Spinal cord (tissue), 10 donors: ENCODE measurements around the gene CSTF1. TPM values are rescaled to one million over a fixed set of nuclear protein-coding genes. Genes with fewer than 3 reads are reported as not detected.

Experiments
- DNase-seq, 6 donors: peaks; one replicate each; pipeline versions ENCODE4 v3.0.0 to v3.0.0-alpha.2; 2013 to 2015; ENCODE audit warnings: low spot score in 6 of 6, low read depth in 4 of 6
- H3K27ac ChIP-seq: one replicate; pipeline ENCODE4 v1.5.1; 2013; ENCODE audit warnings: low read depth, low read length, control low read depth
- H3K27me3 ChIP-seq: one replicate; pipeline ENCODE4 v1.6.1; 2013; ENCODE audit warnings: low read length; ENCODE audit not compliant: control insufficient read depth, insufficient read depth
- H3K36me3 ChIP-seq: one replicate; pipeline ENCODE4 v1.6.1; 2013; ENCODE audit warnings: low read length; ENCODE audit not compliant: control insufficient read depth, insufficient read depth
- H3K4me1 ChIP-seq: one replicate; pipeline ENCODE4 v1.6.1; 2013; ENCODE audit warnings: low read length; ENCODE audit not compliant: control insufficient read depth, insufficient read depth
- H3K4me3 ChIP-seq: one replicate; pipeline ENCODE4 v1.5.1; 2013; ENCODE audit warnings: low read depth, low read length, control low read depth
- H3K9me3 ChIP-seq: one replicate; pipeline ENCODE4 v1.6.1; 2013; ENCODE audit warnings: low read length; ENCODE audit not compliant: control insufficient read depth, insufficient read depth
- WGBS: methylation state at CpG from one replicate; pipeline ENCODE4 v1.1.5; 2013; ENCODE audit warnings: missing lambda C conversion rate; ENCODE audit not compliant: insufficient coverage; 5-methylcytosine and 5-hydroxymethylcytosine counted together
- polyA plus RNA-seq, 2 donors: library from polyadenylated mRNA; unstranded; fragments of 120-200 nt; gene quantifications; one replicate each; pipeline ENCODE4 v1.2.1, GENCODE V29; 2013; ENCODE audit not compliant: insufficient read length in 2 of 2
- total RNA-seq, 2 donors: library from RNA; depleted of rRNA in 1 of 2; stranded (reverse); fragments of 120-200 nt in 1 of 2; fragments of >200 nt in 1 of 2; gene quantifications; one replicate each; pipeline versions ENCODE4 v1.2.3 to v1.2.4, GENCODE V29; 2013 to 2014
- donor health status: healthy.

CSTF1 gene
- total and polyA plus RNA-seq, 4 donors: 24.1 to 36.0 (median 28.9) TPM

- DNase-seq: no peak
- Histone ChIP-seq H3K4me1 (no peaks in the 10 kb centered on the region), H3K27me3 (no peaks in the 10 kb centered on the region), H3K36me3 (peaks cover 23% of the 10 kb centered on the region), H3K27ac (peak overlapping the region; percentile 65), H3K9me3 (no peaks in the 10 kb centered on the region), H3K4me3 (no peak overlapping the region)
- 91% methylated on average over 7 of the region's 7 CpGs for WGBS
Measured at GRCh38 chr20:56412473-56412790, 20.0 kb downstream of the CSTF1 start.

DNA sequence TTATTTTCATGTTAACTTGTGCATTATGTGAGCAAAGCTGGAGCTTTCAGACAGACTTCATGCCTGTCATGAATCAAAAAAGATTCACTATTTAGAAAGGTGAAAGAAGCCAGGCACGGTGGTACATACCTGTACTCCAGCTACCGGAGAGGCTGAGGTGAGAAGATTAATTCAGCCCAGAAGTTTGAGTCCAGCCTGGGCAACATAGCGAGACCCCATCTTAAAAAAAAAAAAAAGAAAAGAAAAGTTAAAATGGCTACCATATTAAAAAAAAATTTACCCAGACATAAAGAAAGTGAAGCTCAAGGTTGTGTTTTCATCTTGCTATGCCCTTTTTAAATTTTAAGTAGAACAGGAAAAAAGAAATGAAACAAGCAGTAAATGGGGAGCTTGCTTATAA lies 20.5 kb downstream of the CSTF1 start:
- no CpG with 5 or more reads among the region's 3 CpGs for WGBS
- no peak for DNase-seq
- Histone ChIP-seq H3K4me3 (no peak overlapping the region), H3K27me3 (no peaks in the 10 kb centered on the region), H3K27ac (no peak overlapping the region), H3K4me1 (no peaks in the 10 kb centered on the region), H3K36me3 (peaks cover 18% of the 10 kb centered on the region), H3K9me3 (no peaks in the 10 kb centered on the region)

DNA sequence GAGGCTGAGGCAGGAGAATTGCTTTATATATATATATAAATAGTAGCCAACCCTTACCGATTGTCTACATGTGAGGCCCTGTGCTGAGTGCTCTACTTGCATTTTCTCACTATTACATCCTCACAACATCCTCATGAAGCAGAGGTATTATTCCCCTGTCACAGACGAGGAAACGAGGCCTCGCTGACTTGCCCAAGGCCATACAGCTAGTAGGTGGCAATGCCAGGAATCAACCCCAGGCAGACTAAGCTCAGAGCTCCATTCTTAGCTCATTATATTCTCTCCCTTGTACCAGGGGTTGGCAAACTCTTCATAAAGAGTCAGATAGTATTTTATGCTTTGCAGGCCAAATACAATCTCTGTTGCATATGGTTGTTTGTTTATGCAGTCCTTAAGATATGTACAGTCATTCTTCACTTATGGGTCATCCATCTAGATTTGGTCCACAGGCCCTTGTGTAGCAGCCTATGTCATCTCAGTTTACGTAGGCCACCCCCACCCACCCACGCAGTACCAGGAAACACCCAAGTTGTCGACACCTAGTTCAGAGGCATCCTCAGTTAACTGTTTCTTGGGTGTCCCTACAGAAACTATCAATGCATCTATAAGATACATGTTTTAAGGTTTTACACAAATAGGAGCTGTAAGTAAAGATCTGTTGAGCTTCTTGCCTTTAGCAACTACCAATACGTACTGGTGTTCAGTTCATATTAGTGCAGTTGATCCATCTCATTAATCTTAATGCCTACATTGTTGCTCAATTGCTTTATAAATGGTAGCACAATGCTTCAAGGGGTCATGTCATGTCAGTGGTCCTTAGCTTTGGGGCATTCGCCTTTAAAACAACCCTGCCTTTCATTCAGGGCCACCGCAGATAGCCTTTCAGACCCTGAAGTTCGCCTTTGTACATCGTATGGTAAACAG lies 22.7 kb downstream of the CSTF1 start:
- no peaks in the 10 kb centered on the region for H3K27me3 ChIP-seq
- no peaks in the 10 kb centered on the region for H3K4me1 ChIP-seq
- no peaks in the 10 kb centered on the region for H3K9me3 ChIP-seq
- WGBS: 76% methylated on average over 8 of the region's 12 CpGs
- peaks cover 9% of the 10 kb centered on the region for H3K36me3 ChIP-seq
- no peak overlapping the region for H3K4me3 ChIP-seq
- DNase-seq: no peak
- no peak overlapping the region for H3K27ac ChIP-seq

- H3K27me3 ChIP-seq: no peaks in the 10 kb centered on the region
- DNase-seq: no peak
- H3K4me3 ChIP-seq: no peak overlapping the region
- no peak overlapping the region for H3K27ac ChIP-seq
- peaks cover 2% of the 10 kb centered on the region for H3K4me1 ChIP-seq
- H3K9me3 ChIP-seq: no peaks in the 10 kb centered on the region
- peaks cover 9% of the 10 kb centered on the region for H3K36me3 ChIP-seq
- WGBS: 94% methylated on average over 6 of the region's 7 CpGs
Measured at GRCh38 chr20:56417402-56417801, 25.0 kb downstream of the CSTF1 start.

DNA sequence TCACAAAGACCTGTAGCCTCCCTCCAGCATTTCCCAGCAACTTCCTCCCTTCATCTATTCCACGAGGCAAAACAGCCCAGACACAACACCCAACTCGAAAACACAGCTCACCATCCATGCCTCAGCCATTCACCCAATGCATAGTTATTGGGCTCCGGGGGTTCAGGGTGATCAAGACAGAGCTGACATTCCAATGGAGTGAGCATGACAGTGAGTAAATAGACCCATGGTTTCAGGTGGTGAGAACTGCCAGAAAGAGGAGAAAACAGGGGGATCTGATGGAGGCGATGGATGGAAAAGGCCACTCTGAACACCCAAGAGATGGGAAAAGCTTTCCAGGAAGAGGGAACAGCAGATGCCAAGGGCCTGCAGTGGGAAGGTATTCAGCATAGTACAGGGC lies 25.5 kb downstream of the CSTF1 start:
- Histone ChIP-seq H3K27me3 (no peaks in the 10 kb centered on the region), H3K4me3 (no peak overlapping the region), H3K36me3 (peaks cover 5% of the 10 kb centered on the region), H3K9me3 (no peaks in the 10 kb centered on the region), H3K27ac (no peak overlapping the region), H3K4me1 (peaks cover 2% of the 10 kb centered on the region)
- 100% methylated on average over 2 of the region's 4 CpGs for WGBS
- DNase-seq: no peak

DNA sequence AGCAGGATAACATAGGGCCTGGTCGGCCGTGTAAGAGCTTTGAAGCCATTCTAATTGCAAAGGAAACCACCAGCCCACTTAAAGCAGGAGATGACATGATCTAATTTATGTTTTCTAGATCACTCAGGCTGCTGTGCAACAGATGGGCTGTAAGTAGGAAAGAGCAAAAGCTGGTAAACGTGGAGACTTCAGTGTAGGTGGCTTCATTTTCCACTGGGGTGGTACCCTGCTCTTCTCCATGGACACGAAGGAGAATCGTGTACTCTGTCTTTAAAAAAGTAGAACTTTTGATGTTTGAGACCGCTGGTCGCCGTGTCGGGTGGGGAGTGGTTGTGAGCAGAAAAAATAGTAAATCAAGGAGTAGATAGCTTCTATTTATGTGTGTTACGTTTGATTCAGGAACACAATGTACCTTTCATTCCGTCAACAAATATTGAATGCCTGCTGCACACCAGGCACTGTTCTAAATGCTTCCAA lies 26.0 kb downstream of the CSTF1 start:
- Histone ChIP-seq H3K36me3 (peaks cover 3% of the 10 kb centered on the region), H3K9me3 (no peaks in the 10 kb centered on the region), H3K4me1 (peaks cover 2% of the 10 kb centered on the region), H3K27me3 (no peaks in the 10 kb centered on the region), H3K4me3 (no peak overlapping the region), H3K27ac (no peak overlapping the region)
- no peak for DNase-seq
- WGBS: 85% methylated on average over 8 of the region's 11 CpGs

DNA sequence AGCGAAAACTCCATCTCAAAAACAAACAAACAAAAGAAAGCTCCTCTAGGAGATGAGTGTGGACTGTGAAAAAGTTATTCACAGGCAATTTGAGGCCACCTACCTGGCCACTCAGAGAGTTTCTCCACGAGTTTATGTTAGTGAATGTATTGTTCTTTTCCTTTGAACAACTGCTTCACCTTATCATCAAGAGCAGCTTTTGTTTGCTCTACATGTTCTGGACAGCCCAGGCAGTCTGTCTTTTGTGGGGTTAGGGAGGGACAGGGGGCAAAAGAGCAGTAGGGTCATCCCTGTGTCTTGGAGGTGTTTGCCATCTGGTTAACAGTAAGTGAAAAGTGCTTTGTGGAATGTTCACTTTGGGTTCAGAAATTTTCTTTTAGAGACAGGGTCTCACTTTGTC lies 27.6 kb downstream of the CSTF1 start:
- peaks cover 2% of the 10 kb centered on the region for H3K36me3 ChIP-seq
- no peaks in the 10 kb centered on the region for H3K27me3 ChIP-seq
- no peak for DNase-seq
- no peak overlapping the region for H3K27ac ChIP-seq
- H3K9me3 ChIP-seq: no peaks in the 10 kb centered on the region
- no CpG with 5 or more reads among the region's 2 CpGs for WGBS
- no peak overlapping the region for H3K4me3 ChIP-seq
- H3K4me1 ChIP-seq: peaks cover 2% of the 10 kb centered on the region

DNA sequence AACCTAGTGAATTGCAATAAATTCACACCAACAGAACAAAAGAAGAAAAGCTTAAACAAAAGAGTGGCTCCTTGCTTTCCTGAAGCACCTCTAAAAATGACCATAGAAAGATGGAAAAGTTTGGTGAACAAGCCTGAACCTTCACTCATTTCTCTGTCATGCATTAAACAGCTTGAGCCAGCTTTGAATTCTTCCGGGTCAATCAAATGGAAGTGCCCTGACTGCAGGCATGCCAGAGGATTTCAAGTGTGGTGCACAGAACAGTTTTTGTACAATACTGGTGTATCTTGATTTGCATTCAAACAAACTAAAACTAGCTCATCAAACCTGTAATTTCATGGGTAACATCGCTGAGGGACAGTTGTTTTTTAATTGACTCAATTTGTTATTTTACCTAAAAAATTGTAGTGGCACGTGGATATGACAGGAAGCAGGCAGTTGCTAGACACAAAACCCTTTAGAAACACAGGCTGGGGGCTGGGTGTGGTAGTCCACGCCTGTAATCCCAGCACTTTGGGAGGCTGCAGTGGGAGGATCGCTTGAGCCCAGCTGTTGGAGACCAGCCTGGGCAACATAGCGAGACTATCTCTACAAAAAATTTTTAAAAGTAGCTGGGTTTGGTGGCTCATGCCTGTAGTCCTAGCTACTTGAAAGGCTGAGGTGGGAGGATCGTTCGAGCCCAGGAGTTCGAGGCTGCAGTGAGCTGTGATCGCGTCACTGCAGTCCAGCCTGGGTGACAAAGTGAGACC lies 28.7 kb downstream of the CSTF1 start:
- Histone ChIP-seq H3K36me3 (peaks cover 2% of the 10 kb centered on the region), H3K4me3 (no peak overlapping the region), H3K9me3 (no peaks in the 10 kb centered on the region), H3K27me3 (no peaks in the 10 kb centered on the region), H3K27ac (no peak overlapping the region), H3K4me1 (peaks cover 2% of the 10 kb centered on the region)
- DNase-seq: no peak
- WGBS: 91% methylated on average over 5 of the region's 11 CpGs

- WGBS: 88% methylated on average over 5 of the region's 9 CpGs
- H3K36me3 ChIP-seq: peaks cover 2% of the 10 kb centered on the region
- DNase-seq: peak in 1 of 6 donors; percentile 21
- H3K4me1 ChIP-seq: peaks cover 2% of the 10 kb centered on the region
- H3K27me3 ChIP-seq: no peaks in the 10 kb centered on the region
- H3K27ac ChIP-seq: peak overlapping the region; percentile 16
- no peak overlapping the region for H3K4me3 ChIP-seq
- H3K9me3 ChIP-seq: no peaks in the 10 kb centered on the region
Measured at GRCh38 chr20:56422076-56422823, 29.8 kb downstream of the CSTF1 start.
